Measurements from ENCODE around the gene LPIN2.

The LPIN2 gene

DNA sequence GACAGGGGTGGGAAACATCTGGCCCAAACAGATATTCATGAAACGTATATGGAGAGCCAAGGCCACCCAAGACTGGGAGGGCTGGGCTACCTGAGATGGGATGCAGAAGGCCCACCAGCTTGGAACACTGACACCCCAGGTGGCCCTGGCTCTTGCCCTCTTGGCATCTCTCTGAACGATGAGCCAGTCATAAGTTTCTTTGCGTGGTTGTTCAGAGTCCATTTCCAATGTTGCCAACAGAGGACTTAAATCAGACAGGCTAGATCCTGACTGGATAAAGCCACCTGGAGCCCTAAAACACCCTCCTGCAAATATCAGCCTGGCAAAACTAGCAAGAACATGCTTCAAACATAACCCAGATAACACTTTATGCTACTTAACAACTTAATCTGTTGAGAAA lies 42.6 kb downstream of the LPIN2 start:
- peaks cover 7% of the 10 kb centered on the region for H3K79me2 ChIP-seq (ENCODE audit: insufficient read depth, low read length)
- no peaks in the 10 kb centered on the region for H4K20me1 ChIP-seq (ENCODE audit: low read depth, low read length)
- no peak overlapping the region for H3K4me3 ChIP-seq (ENCODE audit: insufficient read depth, low read length, poor library complexity, severe bottlenecking)
- H3K9me3 ChIP-seq (ENCODE audit: insufficient read depth, low read length): no peaks in the 10 kb centered on the region
- no peaks in the 10 kb centered on the region for H3K27me3 ChIP-seq (ENCODE audit: low read length)
- no peak overlapping the region for H2AFZ ChIP-seq (ENCODE audit: low read depth, low read length, severe bottlenecking)
- no peak overlapping the region for H3K4me2 ChIP-seq (ENCODE audit: low read depth, low read length, poor library complexity, severe bottlenecking)
- TF ChIP-seq, protein P1, sequence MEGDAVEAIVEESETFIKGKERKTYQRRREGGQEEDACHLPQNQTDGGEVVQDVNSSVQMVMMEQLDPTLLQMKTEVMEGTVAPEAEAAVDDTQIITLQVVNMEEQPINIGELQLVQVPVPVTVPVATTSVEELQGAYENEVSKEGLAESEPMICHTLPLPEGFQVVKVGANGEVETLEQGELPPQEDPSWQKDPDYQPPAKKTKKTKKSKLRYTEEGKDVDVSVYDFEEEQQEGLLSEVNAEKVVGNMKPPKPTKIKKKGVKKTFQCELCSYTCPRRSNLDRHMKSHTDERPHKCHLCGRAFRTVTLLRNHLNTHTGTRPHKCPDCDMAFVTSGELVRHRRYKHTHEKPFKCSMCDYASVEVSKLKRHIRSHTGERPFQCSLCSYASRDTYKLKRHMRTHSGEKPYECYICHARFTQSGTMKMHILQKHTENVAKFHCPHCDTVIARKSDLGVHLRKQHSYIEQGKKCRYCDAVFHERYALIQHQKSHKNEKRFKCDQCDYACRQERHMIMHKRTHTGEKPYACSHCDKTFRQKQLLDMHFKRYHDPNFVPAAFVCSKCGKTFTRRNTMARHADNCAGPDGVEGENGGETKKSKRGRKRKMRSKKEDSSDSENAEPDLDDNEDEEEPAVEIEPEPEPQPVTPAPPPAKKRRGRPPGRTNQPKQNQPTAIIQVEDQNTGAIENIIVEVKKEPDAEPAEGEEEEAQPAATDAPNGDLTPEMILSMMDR (IDR thresholded peaks at IDR 0.05; ENCODE audit: insufficient read depth, low read length, poor library complexity, severe bottlenecking): no peak
- no peak for TF ChIP-seq EZH2phosphoT487 (conservative IDR thresholded peaks at IDR 0.05; ENCODE audit: low read length)
- H3K9ac ChIP-seq (ENCODE audit: low read length): no peak overlapping the region
- H3K36me3 ChIP-seq (ENCODE audit: low read length): no peaks in the 10 kb centered on the region
- H3K27ac ChIP-seq (ENCODE audit: low read depth, low read length): no peak overlapping the region
- no peaks in the 10 kb centered on the region for H3K9me2 ChIP-seq (replicated peaks; ENCODE audit: insufficient read depth, low read length)
- no peaks in the 10 kb centered on the region for H3F3A ChIP-seq (ENCODE audit: insufficient read depth)

DNA sequence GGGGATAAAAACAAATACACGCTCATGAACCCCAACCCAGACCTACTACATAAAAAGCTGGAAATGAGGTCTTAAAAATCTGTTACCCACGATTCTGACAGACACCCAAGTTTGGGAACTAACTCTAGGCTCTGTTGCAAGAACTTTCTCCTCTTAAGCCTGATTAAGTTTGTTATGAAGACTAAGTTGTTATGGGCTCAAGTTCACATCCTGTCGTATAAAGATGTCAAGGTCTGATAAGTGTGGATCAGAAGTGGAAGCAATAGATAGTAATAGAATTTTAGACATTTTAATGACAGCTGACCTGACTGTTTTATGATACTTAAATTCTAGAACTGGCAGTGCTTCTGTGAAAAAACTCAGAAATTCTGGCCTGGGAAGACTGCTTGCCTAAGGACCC lies 43.2 kb downstream of the LPIN2 start:
- no peak overlapping the region for H3K4me3 ChIP-seq (ENCODE audit: insufficient read depth, low read length, poor library complexity, severe bottlenecking)

GRCh38 chr18:2968606-2969005 lies 44.3 kb downstream of the LPIN2 start:
- peaks cover 7% of the 10 kb centered on the region for H3K79me2 ChIP-seq (ENCODE audit: insufficient read depth, low read length)
- H3K27me3 ChIP-seq (ENCODE audit: low read length): no peaks in the 10 kb centered on the region
- no peaks in the 10 kb centered on the region for H3K9me2 ChIP-seq (replicated peaks; ENCODE audit: insufficient read depth, low read length)
- no peaks in the 10 kb centered on the region for H3K9me3 ChIP-seq (ENCODE audit: insufficient read depth, low read length)
- no peaks in the 10 kb centered on the region for H4K20me1 ChIP-seq (ENCODE audit: low read depth, low read length)
- H3K4me2 ChIP-seq (ENCODE audit: low read depth, low read length, poor library complexity, severe bottlenecking): no peak overlapping the region
- H3K36me3 ChIP-seq (ENCODE audit: low read length): no peaks in the 10 kb centered on the region
- H3F3A ChIP-seq (ENCODE audit: insufficient read depth): no peaks in the 10 kb centered on the region
- H3K27ac ChIP-seq (ENCODE audit: low read depth, low read length): no peak overlapping the region
- H3K4me3 ChIP-seq (ENCODE audit: insufficient read depth, low read length, poor library complexity, severe bottlenecking): no peak overlapping the region
- H2AFZ ChIP-seq (ENCODE audit: low read depth, low read length, severe bottlenecking): no peak overlapping the region
- H3K9ac ChIP-seq (ENCODE audit: low read length): no peak overlapping the region
- TF ChIP-seq, protein P1 (IDR thresholded peaks at IDR 0.05; ENCODE audit: insufficient read depth, low read length, poor library complexity, severe bottlenecking): no peak
- TF ChIP-seq EZH2phosphoT487 (conservative IDR thresholded peaks at IDR 0.05; ENCODE audit: low read length): no peak

More for the DNA sequence above, 43.2 kb downstream of the LPIN2 start:
- no peaks in the 10 kb centered on the region for H3K9me3 ChIP-seq (ENCODE audit: insufficient read depth, low read length)
- no peaks in the 10 kb centered on the region for H3K27me3 ChIP-seq (ENCODE audit: low read length)
- TF ChIP-seq EZH2phosphoT487 (conservative IDR thresholded peaks at IDR 0.05; ENCODE audit: low read length): no peak
- TF ChIP-seq, protein P1 (IDR thresholded peaks at IDR 0.05; ENCODE audit: insufficient read depth, low read length, poor library complexity, severe bottlenecking): no peak
- H3F3A ChIP-seq (ENCODE audit: insufficient read depth): no peaks in the 10 kb centered on the region
- H2AFZ ChIP-seq (ENCODE audit: low read depth, low read length, severe bottlenecking): no peak overlapping the region
- no peak overlapping the region for H3K9ac ChIP-seq (ENCODE audit: low read length)
- no peaks in the 10 kb centered on the region for H3K36me3 ChIP-seq (ENCODE audit: low read length)
- no peaks in the 10 kb centered on the region for H4K20me1 ChIP-seq (ENCODE audit: low read depth, low read length)
- peaks cover 7% of the 10 kb centered on the region for H3K79me2 ChIP-seq (ENCODE audit: insufficient read depth, low read length)
- H3K4me2 ChIP-seq (ENCODE audit: low read depth, low read length, poor library complexity, severe bottlenecking): no peak overlapping the region
- H3K27ac ChIP-seq (ENCODE audit: low read depth, low read length): no peak overlapping the region
- no peaks in the 10 kb centered on the region for H3K9me2 ChIP-seq (replicated peaks; ENCODE audit: insufficient read depth, low read length)

All from SU-DHL-6 (cell line).